Measurements from ENCODE around the gene LEMD1.

LEMD1 gene

GRCh38 chr1:205398586-205398985, 23.3 kb downstream of the LEMD1 start:
- H3K27ac ChIP-seq (replicated peaks) = no peak overlapping the region
- DNase-seq (ENCODE audit: low read depth in 1 of 2, low spot score in 1 of 2) = no peak
- no peak overlapping the region for H3K4me3 ChIP-seq (replicated peaks; ENCODE audit: insufficient read depth, low read length)
- TF ChIP-seq REST (IDR thresholded peaks at IDR 0.05; ENCODE audit: insufficient replicate concordance, low read depth) (no peak), POLR2AphosphoS5 (IDR thresholded peaks at IDR 0.05; ENCODE audit: low read depth) (no peak), GABPA (IDR thresholded peaks at IDR 0.05; ENCODE audit: low read depth) (no peak), CTCF (IDR thresholded peaks at IDR 0.05; ENCODE audit: insufficient read depth, low read length) (no peak)
- H3K27me3 ChIP-seq (ENCODE audit: insufficient read depth, poor library complexity, severe bottlenecking) = peaks cover 9% of the 10 kb centered on the region

- no peak overlapping the region for H3K4me3 ChIP-seq (replicated peaks; ENCODE audit: insufficient read depth, low read length)
- TF ChIP-seq CTCF (IDR thresholded peaks at IDR 0.05; ENCODE audit: insufficient read depth, low read length) = peak; percentile 34
- no peak for TF ChIP-seq GABPA (IDR thresholded peaks at IDR 0.05; ENCODE audit: low read depth)
- H3K27me3 ChIP-seq (ENCODE audit: insufficient read depth, poor library complexity, severe bottlenecking) = peaks cover 9% of the 10 kb centered on the region
- peak; percentile 17 to 19 for DNase-seq (ENCODE audit: low read depth in 1 of 2, low spot score in 1 of 2)
- H3K27ac ChIP-seq (replicated peaks) = no peak overlapping the region
Measured at GRCh38 chr1:205396967-205397616, 24.8 kb downstream of the LEMD1 start.

- no peak overlapping the region for H3K4me3 ChIP-seq (replicated peaks; ENCODE audit: insufficient read depth, low read length)
- no peak overlapping the region for H3K27ac ChIP-seq (replicated peaks)
- no peak for DNase-seq (ENCODE audit: low read depth in 1 of 2, low spot score in 1 of 2)
- peaks cover 9% of the 10 kb centered on the region for H3K27me3 ChIP-seq (ENCODE audit: insufficient read depth, poor library complexity, severe bottlenecking)
- TF ChIP-seq GABPA (IDR thresholded peaks at IDR 0.05; ENCODE audit: low read depth) (no peak), POLR2AphosphoS5 (IDR thresholded peaks at IDR 0.05; ENCODE audit: low read depth) (no peak), REST (IDR thresholded peaks at IDR 0.05; ENCODE audit: insufficient replicate concordance, low read depth) (no peak), CTCF (IDR thresholded peaks at IDR 0.05; ENCODE audit: insufficient read depth, low read length) (no peak), SPI1 (IDR thresholded peaks at IDR 0.05; ENCODE audit: borderline replicate concordance, low read depth) (no peak)
Measured at GRCh38 chr1:205395616-205396015, 26.2 kb downstream of the LEMD1 start.

- no peak for TF ChIP-seq SPI1 (IDR thresholded peaks at IDR 0.05; ENCODE audit: borderline replicate concordance, low read depth)
- no peak for DNase-seq (ENCODE audit: low read depth in 1 of 2, low spot score in 1 of 2)
- H3K27ac ChIP-seq (replicated peaks) = no peak overlapping the region
- no peak overlapping the region for H3K4me3 ChIP-seq (replicated peaks; ENCODE audit: insufficient read depth, low read length)
- peaks cover 6% of the 10 kb centered on the region for H3K27me3 ChIP-seq (ENCODE audit: insufficient read depth, poor library complexity, severe bottlenecking)
Measured at GRCh38 chr1:205392650-205393049, 29.2 kb downstream of the LEMD1 start.

Measured in HL-60 (cell line).